Measurements from ENCODE around the gene CSRNP3. TPM values are rescaled to one million over a fixed set of nuclear protein-coding genes. Genes with fewer than 3 reads are reported as not detected.
A peak's percentile ranks its signal among the peaks of the same experiment; 100 is the strongest.

CSRNP3 gene
- total RNA-seq, 1 experiment from 2014 or later = 0.05 TPM

GRCh38 chr2:165698444-165698884 is 229.0 kb downstream of the CSRNP3 start:
- BruUV-seq (replicated peaks) = no TSS peak
- no peaks in the 10 kb centered on the region for H3K9me2 ChIP-seq (ENCODE audit: insufficient read depth)
- ChIA-PET POLR2A (no interaction called here), CTCF (no interaction called here), RAD21 (ENCODE audit: low non-redundant PET in 1 of 2, low total read pairs in 2 of 2, uncharacterized antibody in 2 of 2, unreplicated experiment in 2 of 2) (no interaction called here)
- H3K36me3 ChIP-seq (ENCODE audit: control insufficient read depth in 1 of 2, insufficient read depth in 2 of 2, low read length in 2 of 2) = no peaks in the 10 kb centered on the region
- H3K79me2 ChIP-seq (ENCODE audit: insufficient read depth, low read length) = no peaks in the 10 kb centered on the region
- intact Hi-C loops (cut with micrococcal nuclease) = loop anchor here (5.0 kb wide), 1 partner anchor 296 kb away; no protein-coding TSS in a partner anchor
- no peak overlapping the region for H3K4me2 ChIP-seq (ENCODE audit: low read length)
- H3K4me3 ChIP-seq (replicated peaks in 1 of 2; ENCODE audit: low read depth in 1 of 2, low read length in 2 of 2) = no peak overlapping the region
- no peaks in the 10 kb centered on the region for H4K20me1 ChIP-seq (ENCODE audit: insufficient read depth)
- H3K27me3 ChIP-seq (ENCODE audit: insufficient read depth, low read length) = peaks cover 39% of the 10 kb centered on the region; the same call in 1 of the 2 replicates
- no peak overlapping the region for H2AFZ ChIP-seq (ENCODE audit: low read depth, low read length, poor library complexity, severe bottlenecking)
- no peak for TF ChIP-seq EGR1 (IDR thresholded peaks at IDR 0.05; ENCODE audit: low read depth)
- TF ChIP-seq CBX3 (IDR thresholded peaks at IDR 0.05; ENCODE audit: low read depth) = no peak
- TF ChIP-seq SRF (IDR thresholded peaks at IDR 0.05; ENCODE audit: low read depth) = no peak
- TF ChIP-seq RAD21 (IDR thresholded peaks at IDR 0.05; ENCODE audit: low read depth) = peak; percentile 39; the same call in 1 of the 2 replicates
- TF ChIP-seq, protein P1, sequence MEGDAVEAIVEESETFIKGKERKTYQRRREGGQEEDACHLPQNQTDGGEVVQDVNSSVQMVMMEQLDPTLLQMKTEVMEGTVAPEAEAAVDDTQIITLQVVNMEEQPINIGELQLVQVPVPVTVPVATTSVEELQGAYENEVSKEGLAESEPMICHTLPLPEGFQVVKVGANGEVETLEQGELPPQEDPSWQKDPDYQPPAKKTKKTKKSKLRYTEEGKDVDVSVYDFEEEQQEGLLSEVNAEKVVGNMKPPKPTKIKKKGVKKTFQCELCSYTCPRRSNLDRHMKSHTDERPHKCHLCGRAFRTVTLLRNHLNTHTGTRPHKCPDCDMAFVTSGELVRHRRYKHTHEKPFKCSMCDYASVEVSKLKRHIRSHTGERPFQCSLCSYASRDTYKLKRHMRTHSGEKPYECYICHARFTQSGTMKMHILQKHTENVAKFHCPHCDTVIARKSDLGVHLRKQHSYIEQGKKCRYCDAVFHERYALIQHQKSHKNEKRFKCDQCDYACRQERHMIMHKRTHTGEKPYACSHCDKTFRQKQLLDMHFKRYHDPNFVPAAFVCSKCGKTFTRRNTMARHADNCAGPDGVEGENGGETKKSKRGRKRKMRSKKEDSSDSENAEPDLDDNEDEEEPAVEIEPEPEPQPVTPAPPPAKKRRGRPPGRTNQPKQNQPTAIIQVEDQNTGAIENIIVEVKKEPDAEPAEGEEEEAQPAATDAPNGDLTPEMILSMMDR (IDR thresholded peaks at IDR 0.05 in 2 of 3, conservative IDR thresholded peaks at IDR 0.05 in 1 of 3; ENCODE audit: borderline replicate concordance in 1 of 3, insufficient read depth in 1 of 3, low read depth in 2 of 3, low read length in 2 of 3) = peak; percentile 6 to 42 (median 35); a peak in 4 of 6 replicates
- no peak for TF ChIP-seq POLR2A (IDR thresholded peaks at IDR 0.05; ENCODE audit: borderline replicate concordance, extremely low read depth, insufficient read depth, insufficient read length)
- H3K27ac ChIP-seq (ENCODE audit: low read depth, low read length) = no peak overlapping the region
- ATAC-seq (peak; percentile 83), DNase-seq (ENCODE audit: low read depth, low spot score) (peak; percentile 19)
- H3K9ac ChIP-seq (ENCODE audit: low read length) = no peak overlapping the region
- H3K9me3 ChIP-seq (ENCODE audit: control insufficient read depth in 1 of 2, insufficient read depth in 1 of 2, low read depth in 1 of 2, low read length in 2 of 2) = no peaks in the 10 kb centered on the region
- no peaks in the 10 kb centered on the region for H3K4me1 ChIP-seq (ENCODE audit: control insufficient read depth in 1 of 2, insufficient read depth in 2 of 2, low read length in 2 of 2)

GRCh38 chr2:165699946-165700345 is 230.4 kb downstream of the CSRNP3 start:
- H3K9me2 ChIP-seq (ENCODE audit: insufficient read depth) = no peaks in the 10 kb centered on the region
- no peak overlapping the region for H3K4me3 ChIP-seq (replicated peaks in 1 of 2; ENCODE audit: low read depth in 1 of 2, low read length in 2 of 2)
- no peak for ATAC-seq
- ChIA-PET CTCF (no interaction called here), RAD21 (ENCODE audit: low non-redundant PET in 1 of 2, low total read pairs in 2 of 2, uncharacterized antibody in 2 of 2, unreplicated experiment in 2 of 2) (no interaction called here), POLR2A (no interaction called here)
- no peaks in the 10 kb centered on the region for H3K36me3 ChIP-seq (ENCODE audit: control insufficient read depth in 1 of 2, insufficient read depth in 2 of 2, low read length in 2 of 2)
- no peak for DNase-seq (ENCODE audit: low read depth, low spot score)
- H3K79me2 ChIP-seq (ENCODE audit: insufficient read depth, low read length) = no peaks in the 10 kb centered on the region
- intact Hi-C loops (cut with micrococcal nuclease) = loop anchor here (5.0 kb wide), 1 partner anchor 298 kb away; no protein-coding TSS in a partner anchor
- H3K4me1 ChIP-seq (ENCODE audit: control insufficient read depth in 1 of 2, insufficient read depth in 2 of 2, low read length in 2 of 2) = no peaks in the 10 kb centered on the region
- H3K27me3 ChIP-seq (ENCODE audit: insufficient read depth, low read length) = peaks cover 34% of the 10 kb centered on the region; the same call in 1 of the 2 replicates
- no peak for TF ChIP-seq EZH2phosphoT487 (IDR thresholded peaks at IDR 0.05; ENCODE audit: borderline replicate concordance)
- H4K20me1 ChIP-seq (ENCODE audit: insufficient read depth) = no peaks in the 10 kb centered on the region
- BruUV-seq (replicated peaks) = no TSS peak
- H3K4me2 ChIP-seq (ENCODE audit: low read length) = no peak overlapping the region
- no peaks in the 10 kb centered on the region for H3K9me3 ChIP-seq (ENCODE audit: control insufficient read depth in 1 of 2, insufficient read depth in 1 of 2, low read depth in 1 of 2, low read length in 2 of 2)
- H3K27ac ChIP-seq (ENCODE audit: low read depth, low read length) = no peak overlapping the region
- H2AFZ ChIP-seq (ENCODE audit: low read depth, low read length, poor library complexity, severe bottlenecking) = no peak overlapping the region
- H3K9ac ChIP-seq (ENCODE audit: low read length) = no peak overlapping the region
